ENCODE data around the gene ZNF512B.
A peak's percentile ranks its signal among the peaks of the same experiment; 100 is the strongest.

Gene ZNF512B

DNA sequence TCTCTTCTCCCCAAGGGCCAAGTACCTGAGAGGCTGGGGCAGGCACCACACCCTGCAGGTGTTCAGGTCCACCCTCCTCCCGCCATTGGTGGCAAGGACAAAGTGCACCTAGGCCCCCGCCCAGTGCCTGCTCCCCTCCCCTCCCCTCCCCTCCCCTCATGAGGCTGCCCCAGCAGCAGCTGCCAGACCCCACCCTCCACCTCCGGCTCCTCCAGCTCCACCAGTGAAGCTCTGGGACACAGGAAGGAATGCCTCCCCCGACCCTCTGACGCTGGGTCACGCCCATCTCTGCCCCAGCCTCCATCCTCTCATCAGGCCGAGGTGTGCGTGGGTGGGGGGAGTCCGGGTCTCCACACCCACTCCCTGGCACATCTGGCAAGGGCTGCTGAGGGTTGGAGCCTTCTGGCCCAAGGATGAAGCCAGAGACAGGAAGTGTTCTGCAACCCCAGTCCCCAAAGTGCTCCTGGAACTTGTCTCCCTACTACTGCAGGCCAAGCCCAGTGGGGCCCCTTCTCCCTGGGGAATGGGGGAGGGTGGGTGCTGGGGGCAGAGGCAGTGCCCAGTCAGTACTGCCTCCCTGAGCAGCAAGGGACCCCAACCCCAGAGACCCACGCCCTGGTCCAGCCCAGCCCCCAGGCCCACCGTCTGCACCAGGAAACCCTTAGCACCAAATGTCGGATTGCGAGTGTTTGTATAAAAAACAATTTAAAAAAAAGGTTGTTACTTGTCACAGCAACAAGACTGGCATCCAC is 11.9 kb downstream of the ZNF512B start:
- DNase-seq (ENCODE audit: low read depth in 1 of 2, low spot score in 1 of 2), result peak; percentile 64 to 78
- TF ChIP-seq JUND (IDR thresholded peaks at IDR 0.05; ENCODE audit: low read depth), result no peak
- in situ Hi-C loops (cut with HindIII; ENCODE audit: low pct_unique_long_range_greater_than_20kb, low sequenced_read_pairs), result no loop called here

DNA sequence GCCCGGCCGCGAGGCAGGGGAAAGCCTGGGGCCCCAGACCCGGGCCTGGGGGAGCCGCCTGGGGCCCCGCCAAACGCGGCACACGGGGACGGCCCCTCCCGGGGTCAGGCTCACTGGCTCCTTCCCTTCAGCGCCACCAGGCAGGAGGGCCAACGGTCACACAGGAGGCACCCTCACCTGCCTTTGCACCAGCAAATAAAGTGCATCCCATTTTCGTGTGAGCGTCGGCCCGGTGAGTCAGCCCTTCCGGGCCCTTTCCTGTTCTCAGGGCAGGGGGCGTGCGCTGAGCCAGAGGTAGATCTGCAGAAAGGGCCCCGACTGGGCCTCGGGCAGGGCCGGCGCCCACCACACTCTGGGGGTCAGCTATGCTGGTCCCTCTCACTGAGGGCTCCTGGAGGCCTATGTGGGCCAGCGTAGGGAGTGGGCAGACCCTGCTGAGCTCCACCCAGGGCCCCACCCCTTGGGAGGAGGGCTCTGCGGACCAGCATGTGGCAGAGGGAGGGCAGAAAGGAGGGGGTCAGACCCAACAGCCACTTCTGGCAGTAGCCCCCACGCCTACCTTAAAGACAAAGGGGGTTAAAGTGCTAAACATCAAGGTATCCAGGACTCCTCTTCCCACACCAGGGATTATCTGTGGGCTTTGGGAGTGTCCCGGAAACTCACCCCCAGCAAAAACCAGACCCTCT is 12.6 kb downstream of the ZNF512B start:
- DNase-seq (ENCODE audit: low read depth in 1 of 2, low spot score in 1 of 2), result peak; percentile 79 to 89
- in situ Hi-C loops (cut with HindIII; ENCODE audit: low pct_unique_long_range_greater_than_20kb, low sequenced_read_pairs), result no loop called here
- TF ChIP-seq JUND (IDR thresholded peaks at IDR 0.05; ENCODE audit: low read depth), result no peak

DNA sequence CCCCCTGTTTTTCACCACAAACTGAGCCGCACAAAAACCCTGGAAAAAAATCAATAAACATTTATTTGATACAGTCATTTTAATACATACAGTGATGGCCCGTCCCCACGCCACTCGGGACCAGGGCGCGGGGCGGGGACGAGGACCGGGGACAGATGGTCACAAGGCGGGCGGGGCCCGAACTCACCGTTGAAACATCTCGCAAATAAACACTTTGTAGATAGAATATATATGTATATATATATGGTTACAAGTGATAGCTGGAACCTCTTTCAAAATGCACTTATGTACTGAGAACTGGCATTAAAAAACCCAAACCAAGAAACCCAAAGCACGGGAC is 13.1 kb downstream of the ZNF512B start:
- no peak for TF ChIP-seq JUND (IDR thresholded peaks at IDR 0.05; ENCODE audit: low read depth)
- in situ Hi-C loops (cut with HindIII; ENCODE audit: low pct_unique_long_range_greater_than_20kb, low sequenced_read_pairs), result no loop called here
- no peak for DNase-seq (ENCODE audit: low read depth in 1 of 2, low spot score in 1 of 2)

DNA sequence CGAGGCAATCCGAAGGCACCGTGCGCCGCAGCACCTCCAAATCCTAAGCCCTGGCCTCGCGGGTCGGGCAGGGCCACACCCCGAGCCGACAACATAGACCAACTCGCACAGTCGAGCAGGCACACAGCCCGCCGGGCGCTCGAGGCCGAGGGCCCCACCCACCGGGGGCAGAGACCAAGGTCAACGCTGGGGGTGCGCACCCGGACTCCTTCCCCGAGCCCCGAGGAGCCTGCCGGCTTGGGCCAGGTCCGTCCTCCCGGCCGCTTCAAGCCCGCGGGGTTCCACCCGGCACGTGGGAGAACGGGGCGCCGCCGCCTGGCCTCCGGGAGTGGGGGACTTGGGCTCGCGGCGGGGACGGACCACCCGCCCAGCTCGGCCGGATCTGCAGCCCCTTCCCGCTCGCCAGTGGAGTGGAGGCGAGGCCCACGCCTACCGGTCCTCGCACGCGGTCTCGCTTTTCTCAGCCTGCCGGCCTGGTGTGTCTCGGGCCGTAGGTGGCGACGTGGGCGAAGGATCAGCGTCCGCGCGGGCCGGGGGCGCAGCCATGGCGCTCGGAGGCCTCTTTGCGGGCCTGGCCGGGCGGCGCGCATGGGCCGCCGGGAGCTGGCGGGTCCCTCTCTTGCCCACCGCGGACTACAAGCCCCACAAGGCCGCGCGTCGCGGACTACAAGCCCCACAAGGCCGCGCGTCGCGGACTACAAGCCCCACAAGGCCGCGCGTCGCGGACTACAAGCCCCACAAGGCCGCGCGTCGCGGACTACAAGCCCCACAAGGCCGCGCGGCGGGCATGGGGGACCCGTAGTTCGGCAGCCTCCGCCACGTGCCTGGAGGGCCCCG is 13.7 kb downstream of the ZNF512B start, which contains the start of gene UCKL1:
Gene UCKL1, minus strand, starts transcription at position 590 of the 837 bp plus-strand sequence. Its CDS starts 44 bp downstream, at position 546.
- peak; percentile 91 to 94 for DNase-seq (ENCODE audit: low read depth in 1 of 2, low spot score in 1 of 2)
- in situ Hi-C loops (cut with HindIII; ENCODE audit: low pct_unique_long_range_greater_than_20kb, low sequenced_read_pairs), result no loop called here
- no peak for TF ChIP-seq JUND (IDR thresholded peaks at IDR 0.05; ENCODE audit: low read depth)

DNA sequence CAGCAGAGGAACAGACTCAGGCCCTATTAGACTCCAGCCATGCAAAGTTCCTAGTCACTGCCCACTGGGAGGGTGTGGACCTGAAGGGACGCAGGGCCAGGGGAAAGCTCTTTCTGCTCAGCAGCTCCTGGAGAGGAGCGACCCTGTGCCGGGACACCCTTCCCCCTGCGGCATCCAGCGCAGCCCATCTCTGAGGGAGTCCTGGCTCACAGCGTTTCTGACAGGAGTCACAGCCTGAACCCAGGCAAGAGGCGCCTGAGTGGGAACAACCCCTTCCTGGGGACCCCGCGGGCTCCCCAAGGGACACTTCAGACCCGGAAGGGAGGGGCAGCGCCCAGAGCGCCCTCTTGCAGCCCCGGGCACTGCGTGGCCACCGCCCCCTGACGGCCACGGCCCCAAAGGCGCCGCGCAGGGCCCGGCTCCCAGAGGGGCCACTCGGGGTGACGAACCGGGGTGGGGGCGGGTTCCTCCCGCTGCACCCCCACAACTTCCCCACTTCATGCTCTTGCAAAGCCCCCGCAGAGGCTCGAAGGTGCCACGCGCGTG is 14.4 kb downstream of the ZNF512B start:
- DNase-seq (ENCODE audit: low read depth in 1 of 2, low spot score in 1 of 2), result peak; percentile 38 to 67
- in situ Hi-C loops (cut with HindIII; ENCODE audit: low pct_unique_long_range_greater_than_20kb, low sequenced_read_pairs), result no loop called here
- no peak for TF ChIP-seq JUND (IDR thresholded peaks at IDR 0.05; ENCODE audit: low read depth)

DNA sequence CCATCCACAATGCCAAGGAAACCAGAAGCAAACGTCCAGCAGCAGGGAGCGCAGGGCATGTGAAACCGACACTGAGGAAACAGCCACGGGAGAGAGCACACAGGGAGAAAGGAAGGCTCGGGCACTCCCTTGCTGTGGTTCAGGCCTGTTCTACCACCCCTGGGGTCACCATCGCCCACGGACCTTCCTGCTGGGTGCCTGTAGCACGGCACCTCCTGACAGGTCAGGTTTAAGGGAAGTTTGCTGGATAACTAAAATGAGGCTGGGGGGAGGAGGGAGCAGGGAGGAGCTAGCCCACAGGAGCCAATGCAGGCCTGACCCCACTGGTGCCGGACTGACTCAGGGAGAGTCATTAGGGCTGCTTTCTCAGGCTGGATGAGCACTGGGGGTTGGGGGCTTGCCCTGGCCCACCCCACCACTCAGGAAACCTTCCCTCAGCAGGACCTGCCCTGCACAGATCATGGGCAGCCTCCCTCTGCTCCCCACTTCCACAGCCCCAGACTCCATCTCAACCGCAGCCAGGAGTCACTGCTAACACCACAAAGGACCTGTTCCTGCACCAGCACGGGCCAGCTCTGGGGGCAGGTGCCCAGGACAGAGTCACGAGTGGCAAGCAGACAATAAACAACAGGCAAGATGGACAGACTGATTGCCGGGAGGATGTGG is 15.8 kb downstream of the ZNF512B start:
- DNase-seq (ENCODE audit: low read depth in 1 of 2, low spot score in 1 of 2), result no peak
- in situ Hi-C loops (cut with HindIII; ENCODE audit: low pct_unique_long_range_greater_than_20kb, low sequenced_read_pairs), result no loop called here
- TF ChIP-seq JUND (IDR thresholded peaks at IDR 0.05; ENCODE audit: low read depth), result no peak

DNA sequence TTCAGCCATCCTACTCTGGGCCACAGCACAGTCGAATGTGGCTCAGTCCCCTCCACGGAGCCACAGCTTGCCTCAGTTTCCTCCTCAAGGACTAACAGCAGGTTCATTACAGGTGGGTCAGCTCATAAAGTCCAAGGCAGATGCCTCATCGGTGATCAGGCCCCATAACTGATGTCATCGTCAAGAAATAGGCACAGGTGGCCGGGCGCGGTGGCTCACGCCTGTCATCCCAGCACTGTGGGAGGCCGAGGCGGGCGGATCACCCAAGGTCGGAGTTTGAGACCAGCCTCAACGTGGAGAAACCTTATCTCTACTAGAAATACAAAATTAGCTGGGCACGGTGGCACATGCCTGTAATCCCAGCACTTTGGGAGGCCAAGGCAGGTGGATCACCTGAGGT is 17.0 kb downstream of the ZNF512B start:
- DNase-seq (ENCODE audit: low read depth in 1 of 2, low spot score in 1 of 2), result no peak
- TF ChIP-seq JUND (IDR thresholded peaks at IDR 0.05; ENCODE audit: low read depth), result no peak
- in situ Hi-C loops (cut with HindIII; ENCODE audit: low pct_unique_long_range_greater_than_20kb, low sequenced_read_pairs), result no loop called here

DNA sequence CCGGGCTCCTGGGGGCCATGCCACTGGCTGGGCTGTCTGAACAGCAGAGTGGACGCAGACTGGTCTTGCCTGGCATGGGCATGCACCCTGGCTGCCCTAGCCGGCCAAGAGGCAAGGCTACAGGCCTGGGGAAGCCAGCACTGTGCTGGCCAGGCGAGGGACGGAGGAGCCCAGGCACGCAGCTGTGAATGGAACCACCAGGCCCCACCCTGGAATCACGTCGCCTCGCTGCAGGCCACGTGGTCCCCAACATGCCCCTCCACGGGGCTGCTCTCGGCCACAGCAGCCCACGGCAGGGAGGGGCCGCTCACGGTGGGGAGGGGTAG is 17.6 kb downstream of the ZNF512B start:
- in situ Hi-C loops (cut with HindIII; ENCODE audit: low pct_unique_long_range_greater_than_20kb, low sequenced_read_pairs), result no loop called here
- TF ChIP-seq JUND (IDR thresholded peaks at IDR 0.05; ENCODE audit: low read depth), result no peak

DNA sequence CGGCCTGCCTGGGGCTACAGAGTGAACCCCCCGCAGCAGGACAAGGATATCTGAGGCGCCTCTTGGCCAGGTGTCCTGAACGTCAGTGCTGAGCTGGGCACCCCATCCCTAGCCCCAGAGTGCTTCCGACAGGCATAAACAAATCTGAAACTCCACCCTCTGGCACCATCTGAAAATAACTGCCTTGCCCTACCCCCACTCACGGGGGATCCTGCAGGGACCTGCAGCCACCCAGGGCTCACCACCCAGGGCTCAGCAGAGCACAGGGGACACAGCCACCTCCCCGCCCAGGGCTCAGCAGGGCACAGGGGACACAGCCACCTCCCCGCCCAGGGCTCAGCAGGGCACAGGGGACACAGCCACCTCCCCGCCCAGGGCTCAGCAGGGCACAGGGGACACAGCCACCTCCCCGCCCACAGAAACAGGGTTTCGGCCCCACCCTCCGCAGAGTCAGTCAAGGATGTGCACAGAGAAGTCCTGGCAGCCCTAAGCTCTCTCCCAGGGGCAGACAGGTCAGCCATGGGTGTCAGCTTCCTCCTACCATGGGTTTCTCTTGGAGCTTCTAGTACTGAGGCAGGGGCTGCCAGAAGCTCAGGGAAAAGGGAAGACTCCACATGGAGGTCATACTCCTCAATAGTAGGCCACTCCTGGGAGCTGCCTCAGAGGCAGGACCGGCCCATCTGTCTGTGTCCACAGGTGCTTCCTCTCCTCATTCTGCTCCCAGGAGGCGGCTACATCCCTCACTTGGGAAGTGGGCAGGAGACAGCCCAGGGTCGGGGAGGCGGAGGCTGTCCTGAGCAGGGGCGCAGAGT is 18.1 kb downstream of the ZNF512B start:
- in situ Hi-C loops (cut with HindIII; ENCODE audit: low pct_unique_long_range_greater_than_20kb, low sequenced_read_pairs), result no loop called here
- no peak for DNase-seq (ENCODE audit: low read depth in 1 of 2, low spot score in 1 of 2)
- no peak for TF ChIP-seq JUND (IDR thresholded peaks at IDR 0.05; ENCODE audit: low read depth)

More for the DNA sequence above, 17.6 kb downstream of the ZNF512B start:
- no peak for DNase-seq (ENCODE audit: low read depth in 1 of 2, low spot score in 1 of 2)

DNA sequence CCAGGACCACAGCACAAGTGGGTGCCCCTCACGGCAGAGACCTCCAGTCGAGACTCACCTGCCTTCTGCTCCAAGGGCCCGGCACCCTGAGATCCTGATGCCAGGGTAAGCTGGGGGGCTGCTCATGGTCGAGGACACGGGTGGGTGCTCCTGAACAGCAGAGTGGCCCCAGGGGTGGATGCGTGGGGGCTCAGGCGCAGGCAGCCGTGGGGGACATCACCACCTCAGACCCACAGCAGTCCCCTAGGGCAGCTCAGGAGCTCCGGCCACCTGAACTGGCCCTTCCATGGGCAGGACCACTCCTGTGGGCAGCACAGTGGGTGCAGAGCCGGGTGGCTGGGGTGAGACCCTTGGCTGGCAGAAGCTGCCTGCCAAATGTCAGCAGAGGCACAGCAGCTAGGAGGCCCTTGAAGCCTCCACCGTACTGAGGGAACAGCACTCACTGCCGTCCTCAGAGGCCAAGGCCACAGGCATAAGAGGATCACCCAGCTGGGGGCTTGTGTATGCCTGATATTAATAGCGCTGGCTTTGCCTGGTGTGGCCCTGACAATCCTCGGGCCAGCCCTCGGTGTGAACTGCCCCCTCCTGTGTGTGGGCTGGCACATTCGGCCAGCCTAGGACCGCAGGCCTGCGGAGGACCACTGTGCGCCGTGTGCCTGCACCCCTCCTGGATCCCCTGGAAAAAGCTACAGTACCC is 18.9 kb downstream of the ZNF512B start:
- no peak for TF ChIP-seq JUND (IDR thresholded peaks at IDR 0.05; ENCODE audit: low read depth)
- no peak for DNase-seq (ENCODE audit: low read depth in 1 of 2, low spot score in 1 of 2)
- in situ Hi-C loops (cut with HindIII; ENCODE audit: low pct_unique_long_range_greater_than_20kb, low sequenced_read_pairs), result no loop called here

All from T47D (cell line).